HT1080 (cell line): Measurements from ENCODE around the gene DTNBP1. TPM values are rescaled to one million over a fixed set of nuclear protein-coding genes. Genes with fewer than 3 reads are reported as not detected.

ENCODE experiments used
- DNase-seq: peaks from one replicate; pipeline ENCODE4 v3.0.0-alpha.2; 2015; ENCODE audit warnings: low read depth
- polyA plus RNA-seq, 2 experiments: library from polyadenylated mRNA; depleted of rRNA; stranded (reverse); fragments of >200 nt; gene quantifications; 2 replicates each; pipeline ENCODE4 v1.2.3, GENCODE V29; 2015
- total RNA-seq: library from RNA; depleted of rRNA; stranded (reverse); fragments of >200 nt; shearing (Covaris generic); gene quantifications from 2 replicates; pipeline ENCODE4 v1.2.3, GENCODE V29; 2014; rRNA removed

Gene DTNBP1, protein sequence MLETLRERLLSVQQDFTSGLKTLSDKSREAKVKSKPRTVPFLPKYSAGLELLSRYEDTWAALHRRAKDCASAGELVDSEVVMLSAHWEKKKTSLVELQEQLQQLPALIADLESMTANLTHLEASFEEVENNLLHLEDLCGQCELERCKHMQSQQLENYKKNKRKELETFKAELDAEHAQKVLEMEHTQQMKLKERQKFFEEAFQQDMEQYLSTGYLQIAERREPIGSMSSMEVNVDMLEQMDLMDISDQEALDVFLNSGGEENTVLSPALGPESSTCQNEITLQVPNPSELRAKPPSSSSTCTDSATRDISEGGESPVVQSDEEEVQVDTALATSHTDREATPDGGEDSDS
- total RNA-seq, result 3.3 and 11.9 TPM in 2 replicates
- 13.3 and 14.3 TPM in 2 replicates for polyA plus RNA-seq (2015; cell fraction: cytosol; rRNA removed)
- 12.1 and 12.8 TPM in 2 replicates for polyA plus RNA-seq (2015; cell fraction: nucleus; rRNA removed)

DNA sequence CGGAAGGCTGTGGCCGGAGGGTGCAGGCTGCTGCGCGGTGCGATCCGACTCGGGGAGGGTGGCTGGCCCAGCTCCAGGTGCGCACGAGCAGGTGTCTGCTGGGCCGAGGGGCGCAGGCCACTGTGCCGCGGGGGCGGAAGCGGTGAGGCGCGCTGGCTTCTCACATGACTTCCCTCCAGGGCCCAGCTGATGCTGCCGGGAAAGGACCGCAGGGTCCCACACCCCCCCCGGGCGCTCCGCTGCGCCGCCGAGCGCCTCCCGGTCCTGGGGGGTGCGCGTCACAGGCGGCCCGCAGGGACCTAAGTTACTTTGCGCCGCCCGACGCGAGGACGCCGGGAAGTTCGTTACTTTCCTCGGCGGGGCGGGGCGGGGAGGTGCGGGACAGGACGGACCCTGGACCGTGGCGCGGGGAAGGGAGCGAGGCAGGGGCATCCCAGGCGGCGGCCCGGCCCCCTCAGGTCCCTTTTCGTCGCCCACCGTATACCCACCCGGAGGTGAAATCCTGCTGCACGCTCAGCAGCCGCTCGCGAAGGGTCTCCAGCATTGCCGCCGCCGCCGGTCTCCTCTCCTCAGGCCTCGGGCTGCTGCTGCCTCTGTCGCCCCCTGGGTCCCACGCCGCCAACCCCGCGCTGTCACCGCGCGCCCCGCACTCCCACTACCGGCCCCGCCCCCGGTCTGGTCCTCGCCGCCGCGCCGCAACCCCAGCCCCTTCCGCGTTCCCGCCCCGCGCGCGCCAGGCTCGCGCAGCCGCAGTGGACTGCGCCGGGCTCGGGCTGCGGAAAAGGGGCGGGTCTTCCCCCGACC is at the start of gene DTNBP1:
TSS of gene DTNBP1 (minus strand) at position 703 of the 804 bp plus-strand sequence. CDS start at position 544, 159 bp downstream.
- DNase-seq, result peak; percentile 68

DNA sequence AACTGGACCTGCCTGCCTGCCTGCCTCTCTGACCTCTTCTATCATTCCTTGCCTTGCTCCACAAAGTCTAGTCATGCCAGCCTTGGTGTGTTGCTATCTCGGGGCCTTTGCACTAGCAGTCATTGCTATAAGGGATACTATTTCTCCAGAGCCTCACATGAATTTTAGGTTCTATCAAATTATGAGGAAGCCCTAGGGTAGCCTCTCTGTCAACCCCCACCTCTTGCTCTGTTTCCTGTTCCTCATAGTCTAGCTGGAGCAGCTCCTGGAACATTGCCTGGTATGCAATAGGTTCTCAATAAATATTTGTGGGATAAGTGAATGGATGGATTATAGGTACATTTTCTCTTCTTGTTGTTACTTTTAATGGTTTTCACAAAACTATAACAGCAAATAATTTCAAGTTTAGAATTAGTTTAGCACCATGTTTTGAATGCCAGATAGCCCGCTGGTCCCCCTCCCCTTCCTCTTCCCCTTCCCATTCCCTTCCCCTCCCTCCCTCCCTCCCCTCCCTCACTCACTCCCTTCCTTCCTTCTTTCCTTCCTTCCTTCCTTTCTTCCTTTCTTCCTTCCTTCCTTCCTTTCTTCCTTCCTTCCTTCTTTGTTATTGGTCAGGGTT is 46.9 kb upstream of the DTNBP1 start:
- DNase-seq, result no peak

DNA sequence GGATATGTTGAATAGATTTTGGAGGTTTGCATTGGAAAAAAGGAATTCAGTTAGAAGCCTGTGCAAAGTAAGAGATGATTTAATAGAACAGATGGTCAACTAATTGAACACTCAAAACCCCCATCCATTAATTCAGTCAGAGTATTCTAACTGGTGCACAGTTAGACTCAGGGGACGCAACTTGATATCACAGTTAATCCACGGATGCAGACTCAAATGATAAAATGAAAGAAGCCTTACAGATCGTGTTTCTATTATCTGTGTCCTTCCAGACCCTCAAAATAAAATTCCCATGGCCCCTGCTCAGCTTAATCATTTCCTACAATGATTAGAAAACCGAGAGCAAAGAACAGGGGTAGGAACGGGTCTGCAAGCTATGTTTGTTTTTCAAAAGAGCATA is 45.4 kb upstream of the DTNBP1 start:
- DNase-seq, result no peak

DNA sequence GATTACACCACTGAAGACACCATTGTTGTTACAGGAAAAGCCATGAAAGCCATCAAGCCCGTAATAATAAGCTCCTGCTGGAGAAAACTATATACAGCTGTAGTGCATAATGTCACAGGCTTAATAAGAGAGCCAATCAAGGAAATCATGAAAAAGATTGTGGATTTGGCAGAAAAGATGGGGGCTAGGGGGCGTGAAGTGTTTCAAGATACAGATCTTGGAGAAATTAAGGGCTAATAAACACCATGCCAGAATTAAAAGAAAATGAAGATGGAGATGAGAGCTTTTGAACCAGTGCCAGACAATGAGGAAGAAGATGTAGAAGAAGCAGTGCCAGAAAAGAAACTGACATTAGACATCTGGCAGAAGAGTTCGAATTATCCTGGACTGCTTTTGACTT is 43.2 kb upstream of the DTNBP1 start:
- no peak for DNase-seq

DNA sequence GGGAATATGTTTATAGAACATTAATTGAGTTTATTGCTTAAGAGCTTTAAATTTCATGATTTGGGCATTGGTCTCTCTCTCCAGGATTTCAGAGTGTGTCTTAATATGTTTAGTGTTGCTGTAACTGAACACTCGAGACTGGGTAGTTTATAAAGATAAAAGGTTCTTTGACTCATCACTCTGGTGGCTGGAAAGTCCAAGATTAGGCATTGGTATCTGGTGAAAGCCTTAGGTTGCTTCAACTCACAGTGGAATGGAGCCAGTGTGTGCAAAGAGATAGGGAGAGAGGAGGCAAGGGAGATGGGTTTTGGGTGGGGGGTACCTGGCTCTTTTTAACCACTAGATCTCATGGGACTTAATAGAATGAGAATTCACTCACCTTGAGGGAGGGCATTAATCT is 35.6 kb upstream of the DTNBP1 start:
- no peak for DNase-seq

DNA sequence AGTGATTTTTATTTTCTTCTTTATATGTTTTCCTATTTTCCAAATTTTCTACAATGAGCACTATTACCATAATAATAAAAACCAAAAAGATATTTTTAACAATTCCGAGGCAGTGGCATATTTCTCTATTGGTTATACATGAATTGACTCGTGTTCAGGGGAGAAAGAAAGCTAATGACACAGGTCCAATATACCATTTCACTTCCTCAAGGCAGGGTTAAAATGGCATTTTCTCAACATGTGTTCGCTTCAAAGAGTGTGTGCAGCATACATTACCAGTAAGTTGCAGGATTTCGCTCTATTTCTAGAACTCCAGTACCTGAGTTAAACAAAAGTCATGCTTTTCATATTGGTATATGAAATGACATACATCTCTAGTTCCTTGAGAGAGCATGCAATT is 35.1 kb upstream of the DTNBP1 start:
- no peak for DNase-seq

DNA sequence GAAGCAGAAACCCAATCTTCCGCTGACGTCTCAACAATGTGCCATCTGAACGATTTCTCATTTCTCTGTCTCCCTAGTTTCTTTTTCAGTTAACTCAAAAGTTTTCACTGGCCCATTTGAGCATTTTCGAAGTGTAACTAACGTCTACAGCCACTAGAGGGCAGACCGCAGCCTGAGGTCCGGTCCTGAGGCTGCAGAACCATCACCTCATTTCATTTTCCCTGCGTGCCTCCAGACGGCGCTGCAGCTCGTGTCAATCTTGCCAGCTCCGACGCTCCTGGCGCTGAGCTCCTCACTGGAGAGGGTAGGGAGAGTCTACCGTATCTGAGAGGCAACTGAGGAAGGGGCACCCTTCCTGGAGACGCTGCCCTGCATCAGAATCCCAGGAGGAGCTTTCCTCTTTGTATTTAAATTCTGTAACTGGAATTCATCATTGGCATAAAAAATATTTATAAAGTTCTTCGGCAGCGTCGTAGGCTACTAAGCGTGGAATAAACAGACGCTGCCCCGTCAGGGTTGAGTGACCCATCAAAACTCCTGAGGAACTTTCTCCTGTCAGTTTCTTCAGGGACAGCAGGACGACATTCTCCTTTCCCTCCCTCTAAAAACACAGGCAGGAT is 28.5 kb upstream of the DTNBP1 start:
- peak; percentile 78 for DNase-seq

DNA sequence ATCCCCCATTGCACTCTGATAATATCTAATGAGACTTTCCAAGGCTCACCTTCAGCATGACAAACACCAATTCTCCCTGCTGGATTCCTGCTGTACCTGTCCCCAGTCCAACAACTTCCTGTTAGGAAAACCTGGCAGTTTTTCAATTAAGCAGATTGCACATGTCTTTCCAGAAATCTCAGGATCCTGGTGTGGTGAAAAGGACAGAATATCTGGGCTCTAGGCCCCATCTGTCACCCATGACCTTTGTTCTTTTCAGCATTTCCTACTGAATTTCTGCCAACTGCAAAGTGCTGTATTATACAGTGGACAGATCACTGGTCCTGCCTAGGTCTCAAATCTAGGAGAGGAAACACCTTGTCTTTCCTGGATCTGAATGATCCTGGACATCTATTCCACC is 27.7 kb upstream of the DTNBP1 start:
- DNase-seq, result no peak

DNA sequence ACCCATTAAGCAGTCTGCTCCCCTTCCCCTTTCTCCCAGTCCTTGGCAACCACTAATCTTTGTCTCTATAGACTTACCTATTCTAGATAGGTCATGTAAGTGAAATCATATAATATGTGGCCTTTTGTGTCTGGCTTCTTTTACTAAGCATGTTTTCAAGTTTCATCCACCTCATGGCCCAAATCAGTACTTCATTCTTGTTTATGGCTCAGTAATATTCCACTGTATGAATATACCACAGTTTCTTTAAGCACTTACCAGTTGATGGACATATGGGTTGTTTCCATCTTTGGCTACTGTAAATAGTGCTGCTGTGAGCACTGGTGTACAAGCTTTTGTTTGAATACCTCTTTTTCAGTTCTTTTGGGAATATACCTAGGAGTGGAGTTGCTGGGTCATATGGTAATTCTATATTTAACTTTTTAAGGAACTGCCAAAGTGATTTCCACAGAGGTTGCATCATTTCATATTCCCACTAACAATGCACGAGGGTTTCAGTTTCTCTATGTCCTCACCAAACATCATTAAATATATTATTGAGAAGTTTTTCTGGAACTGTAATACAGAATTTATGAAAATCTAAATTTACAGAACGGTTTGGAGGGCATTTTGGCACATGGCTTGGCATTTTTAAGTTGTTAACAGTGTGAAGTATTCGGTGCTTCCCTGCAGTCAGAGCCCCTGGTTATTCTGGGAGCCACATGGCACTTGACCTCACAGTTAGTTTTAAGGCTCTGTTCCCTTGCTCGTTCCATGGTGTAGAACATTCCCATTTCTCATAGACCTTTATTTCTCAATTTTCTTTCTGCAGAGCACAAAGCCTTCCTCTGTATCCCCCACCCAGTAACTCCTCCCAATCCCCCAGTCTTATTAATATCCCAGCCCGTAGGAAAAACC is 27.0 kb upstream of the DTNBP1 start:
- DNase-seq, result no peak

DNA sequence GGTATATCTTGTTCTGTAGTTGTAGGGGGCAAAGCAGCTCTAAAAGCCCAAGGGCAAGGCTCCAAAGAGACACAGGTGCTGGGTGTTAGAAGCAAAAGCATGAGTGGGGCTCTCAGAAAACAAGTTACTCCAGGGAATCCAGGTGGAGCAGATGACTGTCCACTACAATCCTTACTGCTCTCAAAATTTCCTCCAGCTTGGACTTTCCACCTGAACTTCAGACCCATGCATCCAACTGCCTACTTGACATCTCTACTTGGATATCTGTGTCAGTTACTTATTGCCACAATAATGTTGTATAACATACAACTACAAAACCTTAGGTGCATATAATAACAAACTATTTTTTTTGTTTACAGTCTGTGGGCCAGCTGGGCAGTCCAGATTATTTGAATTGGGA is 22.8 kb upstream of the DTNBP1 start:
- DNase-seq, result no peak

DNA sequence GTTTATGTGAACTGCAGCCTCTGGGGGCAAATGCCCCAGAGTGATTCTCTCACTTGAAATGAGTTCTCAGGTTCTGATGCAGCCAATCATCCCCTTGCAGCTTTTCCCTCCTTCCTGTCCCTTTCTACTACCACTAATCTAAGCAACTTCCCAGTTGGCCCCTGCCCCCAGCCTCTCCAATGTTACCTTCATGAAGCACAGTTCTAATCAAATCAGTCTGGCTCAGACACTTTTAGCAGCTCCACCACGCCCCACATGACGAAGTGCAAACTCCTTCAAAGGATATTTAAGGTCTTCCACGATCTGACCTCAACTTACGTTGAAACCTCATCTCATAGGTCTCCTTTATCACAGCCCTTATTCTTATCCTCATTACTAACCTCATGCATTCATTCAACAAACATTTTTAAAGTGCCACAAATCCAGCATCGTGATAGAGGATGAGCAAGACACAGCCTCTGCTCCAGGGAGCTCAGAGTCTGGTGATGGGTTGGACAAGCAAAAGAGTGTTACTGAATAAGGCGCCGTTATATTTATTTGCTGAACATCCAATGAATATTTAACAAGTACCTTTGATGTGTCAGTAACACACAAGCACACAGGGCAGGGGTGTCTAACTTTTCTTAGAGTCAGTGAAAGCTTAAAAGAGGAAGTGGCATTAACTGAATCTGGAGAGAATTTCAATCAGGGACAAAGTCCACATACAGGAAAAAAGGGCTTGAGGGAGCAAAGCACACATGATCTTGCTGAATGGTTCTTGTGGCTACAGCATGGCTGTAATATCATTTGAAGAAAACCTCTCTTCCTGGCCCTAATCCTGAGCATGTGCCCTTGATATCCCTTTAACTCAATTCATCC is 20.4 kb upstream of the DTNBP1 start:
- DNase-seq, result no peak

DNA sequence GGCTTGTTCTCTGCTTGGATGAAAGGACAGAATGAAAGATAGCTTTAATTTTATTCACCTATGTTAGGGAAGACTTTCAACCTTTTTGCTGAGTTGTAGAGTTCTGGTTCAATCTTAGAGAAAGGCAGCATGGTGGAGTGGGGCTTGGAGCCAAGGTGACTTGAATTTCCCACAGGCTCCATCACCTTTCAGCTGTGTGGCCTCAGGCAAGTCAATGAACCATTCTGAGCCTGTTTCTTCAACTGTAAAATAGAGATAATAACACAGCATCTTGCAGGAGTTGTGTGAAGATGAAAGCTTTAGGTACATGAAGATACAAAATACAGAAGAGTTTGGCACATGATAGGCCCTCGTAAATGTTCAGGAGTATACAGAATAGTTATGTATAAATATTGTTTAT is 19.1 kb upstream of the DTNBP1 start:
- no peak for DNase-seq

DNA sequence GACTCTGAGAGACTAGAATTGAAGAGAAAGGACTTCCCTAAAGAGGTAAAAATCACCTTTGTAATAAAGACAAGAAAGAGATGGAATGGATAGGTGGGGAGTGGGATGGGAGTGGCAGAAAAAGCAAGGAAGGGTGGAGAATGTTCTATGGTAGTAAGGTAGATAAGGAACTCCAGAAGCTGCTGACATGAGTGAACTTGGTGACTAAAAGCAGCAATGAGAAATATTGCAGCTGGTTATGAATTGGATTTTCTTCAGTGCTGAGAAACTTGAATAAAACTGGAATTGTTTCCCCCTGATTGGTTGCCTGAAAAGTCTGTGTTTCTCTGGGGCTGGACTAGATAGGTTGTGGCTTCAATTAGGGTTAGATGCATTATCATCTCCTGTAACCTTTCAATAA is 15.7 kb upstream of the DTNBP1 start:
- DNase-seq, result no peak

DNA sequence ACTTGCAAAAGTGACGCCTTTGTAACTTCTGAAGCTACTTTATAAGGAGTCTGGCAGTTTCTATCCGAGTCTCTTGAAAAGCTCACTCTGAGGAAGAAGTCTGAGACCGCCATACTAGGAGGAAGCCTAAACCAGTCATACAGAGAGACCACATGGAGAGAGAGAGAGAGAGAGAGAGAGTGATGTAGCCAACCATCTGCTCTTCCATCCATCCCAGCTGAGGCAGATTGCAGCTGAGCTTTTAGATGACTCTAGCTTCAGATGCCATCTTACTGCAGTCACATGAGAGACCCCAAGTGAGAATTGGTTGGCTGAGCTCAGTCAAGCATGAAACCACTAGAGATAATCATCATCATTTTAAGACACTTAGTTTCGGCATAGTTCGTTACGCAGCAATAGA is 15.0 kb upstream of the DTNBP1 start:
- no peak for DNase-seq

DNA sequence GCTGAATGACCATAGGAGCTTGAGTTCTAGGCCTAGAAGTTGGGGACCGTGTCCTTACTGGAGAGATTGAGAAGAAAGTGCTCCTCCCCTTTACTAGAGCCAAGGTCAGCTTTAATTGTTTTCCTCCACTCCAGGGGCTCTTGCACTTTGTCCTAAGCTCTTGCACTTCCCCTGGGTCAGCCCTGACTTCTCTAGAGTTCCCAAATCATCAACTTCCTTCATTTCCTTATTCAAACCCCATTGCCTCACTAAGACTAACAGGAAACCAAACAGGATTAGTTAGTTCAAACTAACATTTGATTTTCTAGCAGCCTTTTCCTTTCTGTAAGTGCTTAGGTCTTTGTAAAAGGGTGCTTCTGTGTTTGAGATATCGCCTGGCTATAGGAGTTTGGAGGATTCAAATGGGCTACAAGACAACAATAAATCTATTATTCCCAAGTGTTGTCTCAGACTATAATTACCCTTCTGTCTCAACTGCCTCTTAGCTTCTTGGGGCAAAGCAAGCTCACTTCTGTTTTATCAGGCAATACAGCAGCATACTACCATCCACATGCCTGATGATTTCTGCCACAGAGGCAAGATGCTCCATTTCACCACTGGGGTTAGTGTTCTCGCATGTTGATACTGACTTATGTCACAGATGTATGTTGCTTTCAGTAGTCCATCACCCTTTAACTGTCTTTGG is 12.8 kb upstream of the DTNBP1 start:
- no peak for DNase-seq

DNA sequence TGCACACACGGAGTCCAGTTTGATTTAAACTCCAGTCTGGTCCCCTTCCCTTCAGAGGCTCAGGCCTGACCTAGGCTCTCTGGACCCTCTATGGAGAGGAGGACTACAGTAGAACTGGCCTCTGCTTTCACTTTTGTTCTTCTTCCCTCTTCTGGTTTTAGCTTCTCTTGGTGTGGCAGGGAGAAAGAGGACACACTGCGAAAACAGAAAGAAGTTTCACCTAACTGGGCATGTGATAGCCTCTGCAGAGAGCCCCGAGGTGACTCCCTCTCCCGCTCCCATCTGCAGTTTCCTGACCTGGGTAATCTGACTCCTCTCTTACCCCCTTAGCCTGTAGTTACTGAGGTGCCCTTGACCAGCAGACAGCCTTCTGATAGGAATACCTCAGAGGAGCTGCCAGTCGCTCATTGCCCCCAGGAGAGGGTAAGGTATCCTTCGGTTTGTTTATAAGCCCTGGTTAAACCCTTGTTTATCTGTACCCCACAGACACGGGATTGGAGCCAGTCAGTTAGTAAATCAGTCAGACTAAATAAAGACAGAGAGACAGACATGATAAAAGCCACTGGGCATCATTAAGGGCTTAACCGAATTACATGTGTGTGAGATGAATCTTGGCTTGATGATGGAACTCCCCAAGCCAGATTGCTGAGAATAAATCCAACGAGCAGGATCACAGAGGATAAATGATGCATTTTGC is 12.0 kb upstream of the DTNBP1 start:
- DNase-seq, result no peak

DNA sequence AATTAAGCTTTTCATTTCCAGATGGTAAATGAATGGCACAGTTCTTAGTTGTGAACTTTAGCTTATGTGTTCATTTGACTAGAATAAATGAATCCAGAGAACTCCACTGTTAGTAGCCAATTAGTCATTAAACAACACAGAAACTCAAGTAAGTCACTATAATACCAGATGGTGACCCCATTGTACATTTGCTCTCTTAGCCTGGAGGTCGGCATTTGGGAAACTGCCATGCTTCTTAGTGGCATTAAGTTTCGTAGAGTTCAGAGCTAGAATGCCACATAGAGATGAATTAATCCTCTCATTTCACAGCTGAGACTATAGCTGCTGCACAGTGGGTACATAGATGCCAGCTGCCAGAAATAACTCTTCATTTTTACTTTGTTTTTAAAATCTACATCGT is 10.8 kb upstream of the DTNBP1 start:
- DNase-seq, result no peak

DNA sequence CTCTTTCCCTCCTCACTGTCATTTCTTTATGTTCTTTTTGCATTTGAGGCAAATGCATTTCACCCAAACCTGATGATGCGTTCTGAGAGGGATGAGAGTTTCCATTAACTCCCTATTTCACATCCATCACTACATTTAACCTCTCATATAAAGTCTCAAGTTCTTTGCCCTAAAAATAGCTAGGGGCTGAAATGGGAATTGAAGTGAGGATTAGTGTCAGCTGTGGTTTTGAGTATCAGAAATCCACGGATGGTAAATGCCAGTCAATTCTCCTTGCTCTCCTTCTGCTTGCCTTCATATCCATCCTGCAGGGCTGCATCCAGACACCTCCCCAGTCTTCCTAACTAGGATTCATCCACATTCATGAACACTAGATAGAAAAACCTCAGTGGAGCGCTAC is 10.0 kb upstream of the DTNBP1 start:
- no peak for DNase-seq
